HG02970 (cell line): Measurements from ENCODE around the gene SPHK1.

Experiments used
- ATAC-seq: cut with Tn5 transposase; IDR thresholded peaks from one replicate; pipeline ENCODE4 v1.9.1; 2021; ENCODE audit warnings: mild to moderate bottlenecking, moderate library complexity, moderate number of reproducible peaks; ENCODE audit not compliant: unreplicated experiment, low FRiP score

Gene SPHK1

GRCh38 chr17:76383546-76384221, 725 bp upstream of the SPHK1 start:
- ATAC-seq = no peak

GRCh38 chr17:76384987-76385891, 830 bp downstream of the SPHK1 start:
- peak; percentile 4 for ATAC-seq

- no peak for ATAC-seq
These were observed 1.7 kb downstream of the SPHK1 start for GRCh38 chr17:76385892-76386786.

- no peak for ATAC-seq
These were observed 2.8 kb downstream of the SPHK1 start for GRCh38 chr17:76386966-76387765.

GRCh38 chr17:76388966-76389888, 4.8 kb downstream of the SPHK1 start:
- no peak for ATAC-seq

- no peak for ATAC-seq
These were observed 5.6 kb downstream of the SPHK1 start for GRCh38 chr17:76390003-76390421.

GRCh38 chr17:76391200-76391715, 6.8 kb downstream of the SPHK1 start:
- ATAC-seq = no peak

GRCh38 chr17:76394166-76394565, 9.8 kb downstream of the SPHK1 start:
- ATAC-seq = no peak

- no peak for ATAC-seq
These were observed 11.6 kb downstream of the SPHK1 start for GRCh38 chr17:76395980-76396379.

GRCh38 chr17:76397184-76397583, 12.8 kb downstream of the SPHK1 start:
- no peak for ATAC-seq

GRCh38 chr17:76397687-76398522, 13.5 kb downstream of the SPHK1 start:
- ATAC-seq = no peak

GRCh38 chr17:76398523-76399174, 14.2 kb downstream of the SPHK1 start:
- no peak for ATAC-seq

- no peak for ATAC-seq
These were observed 15.1 kb downstream of the SPHK1 start for GRCh38 chr17:76399175-76400172.

GRCh38 chr17:76402711-76403110, 18.3 kb downstream of the SPHK1 start:
- no peak for ATAC-seq

GRCh38 chr17:76404256-76404655, 19.8 kb downstream of the SPHK1 start:
- no peak for ATAC-seq

- no peak for ATAC-seq
These were observed 20.7 kb downstream of the SPHK1 start for GRCh38 chr17:76404976-76405563.
